Measurements from ENCODE around the gene IFNW1.
"Not testable (repeated sequence)": the region's sequence is repeated elsewhere in the genome, so short reads cannot be mapped to it uniquely, and the experiment has no call there.

IFNW1 gene

DNA sequence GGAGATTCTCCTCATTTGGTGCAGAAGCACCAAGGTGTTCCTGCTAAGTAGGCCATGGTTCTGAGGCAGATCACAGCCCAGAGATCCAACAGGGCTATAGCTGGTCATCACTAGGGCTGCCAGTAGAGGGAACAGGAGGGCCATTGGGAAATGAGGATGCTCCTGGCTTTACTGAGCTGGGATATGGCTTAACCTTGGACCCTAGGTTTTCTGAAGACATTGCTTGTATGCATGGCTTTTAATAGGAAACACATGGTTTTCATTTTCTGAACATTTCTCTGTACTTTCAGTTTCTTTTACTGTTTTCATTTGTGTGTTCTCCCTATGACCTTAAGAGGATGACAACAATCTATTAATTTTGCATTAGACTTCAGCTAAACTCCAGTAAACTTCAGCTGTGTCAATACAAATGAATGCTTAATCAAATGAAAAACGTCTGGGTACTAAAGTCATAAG, at the start of gene IFNW1:
TSS of gene IFNW1 (minus strand) at position 406 of the 456 bp plus-strand sequence. CDS start at position 144, 262 bp downstream.
- peak; percentile 10 for DNase-seq (ENCODE audit: low read depth)

DNA sequence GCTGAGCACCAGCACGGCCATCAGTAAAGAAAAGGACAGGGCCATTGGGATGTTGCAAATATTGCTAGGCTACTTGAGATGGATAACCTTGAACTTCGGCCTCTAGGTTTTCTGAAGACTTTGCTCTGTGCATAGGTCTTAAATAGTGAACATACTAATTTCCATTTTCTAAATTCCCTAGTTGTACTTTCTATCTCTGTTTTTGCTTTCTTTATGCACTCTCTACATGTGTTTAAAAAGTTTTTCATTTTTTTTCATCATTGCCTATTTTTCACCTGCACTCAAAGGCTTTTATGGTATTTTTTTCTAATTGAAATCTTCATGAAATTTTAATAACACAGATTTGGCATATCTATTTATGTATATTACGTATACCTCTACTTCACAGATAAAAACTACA, 45.9 kb upstream of the IFNW1 start, which contains the start of gene IFNA4:
TSS of gene IFNA4 (minus strand) at position 101 of the 400 bp plus-strand sequence. CDS start at position 45, 56 bp downstream.
- DNase-seq (ENCODE audit: low read depth): not testable (repeated sequence)

DNA sequence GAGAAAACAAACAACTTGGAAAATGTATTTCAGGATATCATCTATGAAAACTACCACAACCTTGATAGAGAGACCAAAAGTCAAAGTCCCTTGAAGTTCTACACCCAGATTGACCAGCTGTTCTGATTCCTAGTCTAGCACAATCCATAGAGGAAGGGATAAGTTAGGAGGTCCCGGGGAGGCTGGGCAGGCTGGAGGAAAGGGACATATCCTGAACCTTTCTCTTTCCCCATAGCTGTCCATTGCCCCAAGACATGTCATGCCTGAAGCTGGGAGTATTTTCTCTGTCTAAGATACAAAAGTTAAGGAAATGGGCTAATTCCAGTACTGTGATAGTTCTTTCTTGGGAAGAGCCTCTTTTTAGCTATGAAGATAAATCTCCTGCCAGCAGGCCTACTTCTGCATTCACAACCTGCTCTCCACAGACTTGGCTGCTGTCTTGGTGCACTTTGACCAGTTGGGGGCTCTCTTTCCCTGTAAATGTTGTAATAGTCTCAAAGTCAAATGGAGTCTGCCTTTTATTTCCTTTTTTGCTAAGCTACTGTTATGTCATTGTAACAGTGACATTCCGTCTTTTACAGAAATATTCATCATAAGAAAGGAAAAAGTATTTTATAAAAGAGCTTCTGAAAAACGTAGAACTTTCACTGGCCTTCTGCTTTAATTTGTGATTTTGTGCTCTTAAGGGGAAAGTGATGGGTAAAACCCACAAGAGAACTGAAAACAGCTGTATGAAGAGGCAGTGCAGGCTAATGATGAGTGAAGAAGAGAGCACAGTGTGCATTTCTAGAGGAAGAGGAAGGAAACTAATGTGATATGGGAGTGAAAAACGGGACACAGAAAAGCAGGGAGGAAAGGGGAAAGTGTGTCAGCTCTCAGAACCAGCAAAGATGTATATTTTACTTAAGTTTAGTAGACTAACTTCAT, 41.4 kb upstream of the IFNW1 start:
- not testable (repeated sequence) for DNase-seq (ENCODE audit: low read depth)

DNA sequence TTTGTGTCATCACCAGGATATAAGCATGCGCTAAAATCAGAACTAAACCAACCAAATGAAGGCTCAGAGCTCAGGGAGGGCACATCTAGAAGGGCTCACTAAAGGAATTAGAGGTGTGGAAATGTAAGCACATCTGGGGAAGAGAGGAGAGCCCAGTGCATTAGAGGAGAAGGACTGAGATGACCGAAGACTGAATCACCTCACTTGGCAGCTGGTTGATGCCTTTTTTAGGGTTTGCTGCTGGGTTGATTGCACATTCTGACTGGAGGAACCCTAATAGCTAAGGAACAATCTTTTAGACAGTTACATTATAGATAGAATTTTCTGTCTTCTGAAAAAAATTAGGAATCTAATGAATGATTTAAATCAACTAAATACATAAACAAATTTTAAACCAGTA, 33.0 kb upstream of the IFNW1 start:
- DNase-seq (ENCODE audit: low read depth): no peak

DNA sequence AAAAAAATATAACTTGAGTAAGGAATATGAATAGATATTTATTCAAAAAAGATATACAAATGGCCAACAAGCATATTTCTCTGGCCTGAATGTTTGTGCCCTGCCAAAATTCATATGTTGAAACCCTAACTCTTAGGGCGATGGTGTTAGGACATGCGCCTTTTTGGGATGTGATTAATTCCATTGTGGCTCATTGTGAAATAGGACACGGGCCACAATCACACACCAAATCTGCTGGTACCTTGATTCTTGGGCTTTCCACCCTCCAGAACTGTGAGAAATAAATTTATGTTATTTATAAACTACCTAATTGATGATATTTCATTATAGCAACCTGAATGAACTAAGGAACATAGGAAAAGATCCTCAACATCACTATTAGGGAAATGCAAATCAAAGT, 30.5 kb upstream of the IFNW1 start:
- no peak for DNase-seq (ENCODE audit: low read depth)

DNA sequence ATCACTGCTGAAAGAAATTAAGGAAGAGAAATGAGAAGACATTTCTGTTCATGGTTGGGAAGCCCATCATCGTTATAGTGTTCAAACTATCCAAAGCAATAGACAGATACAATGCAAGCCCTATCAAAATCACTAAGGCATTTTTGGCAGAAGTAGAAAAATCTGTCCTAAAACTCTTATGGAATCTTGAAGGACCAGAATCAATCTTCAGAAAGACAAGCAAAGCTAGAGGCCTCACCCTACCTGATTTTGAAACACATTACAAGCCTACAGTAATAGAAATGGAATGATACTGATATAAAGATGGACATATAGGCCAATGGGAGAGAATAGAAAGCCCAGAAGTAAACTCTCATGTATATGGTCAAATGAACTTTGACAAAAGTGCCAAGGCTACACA, 29.7 kb upstream of the IFNW1 start:
- no peak for DNase-seq (ENCODE audit: low read depth)

DNA sequence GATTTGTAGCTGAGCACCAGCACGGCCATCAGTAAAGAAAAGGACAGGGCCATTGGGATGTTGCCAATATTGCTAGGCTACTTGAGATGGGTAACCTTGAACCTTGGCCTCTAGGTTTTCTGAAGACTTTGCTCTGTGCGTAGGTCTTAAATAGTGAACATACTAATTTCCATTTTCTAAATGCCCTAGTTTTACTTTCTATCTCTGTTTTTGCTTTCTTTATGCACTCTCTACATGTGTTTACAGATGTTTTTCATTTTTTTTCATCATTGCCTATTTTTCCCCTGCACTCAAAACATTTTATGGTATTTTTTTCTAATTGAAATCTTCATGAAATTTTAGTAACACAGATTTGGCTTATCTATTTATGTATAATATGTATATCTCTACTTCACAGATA, 24.9 kb upstream of the IFNW1 start, which contains the start of gene IFNA21:
TSS of gene IFNA21 (minus strand) at position 101 of the 400 bp plus-strand sequence. CDS start at position 53, 48 bp downstream.
- DNase-seq (ENCODE audit: low read depth): not testable (repeated sequence)

DNA sequence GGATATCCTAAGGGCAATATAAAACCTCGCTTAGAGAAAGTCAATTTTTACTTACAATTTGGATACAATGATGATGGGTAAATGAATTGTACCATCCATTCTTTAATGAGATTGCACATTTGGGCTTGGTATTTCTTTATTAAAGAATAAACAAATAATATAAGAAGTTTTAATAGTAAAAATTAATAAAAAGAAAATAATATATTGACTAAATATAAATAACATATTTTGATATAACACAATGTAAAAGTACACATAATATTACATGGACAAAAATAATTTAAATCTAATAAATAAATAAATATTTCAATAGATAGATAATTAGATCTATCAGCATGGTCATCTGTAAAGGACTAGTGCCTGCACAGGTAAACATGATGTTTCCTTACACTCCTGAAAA, 23.9 kb upstream of the IFNW1 start:
- DNase-seq (ENCODE audit: low read depth): no peak

DNA sequence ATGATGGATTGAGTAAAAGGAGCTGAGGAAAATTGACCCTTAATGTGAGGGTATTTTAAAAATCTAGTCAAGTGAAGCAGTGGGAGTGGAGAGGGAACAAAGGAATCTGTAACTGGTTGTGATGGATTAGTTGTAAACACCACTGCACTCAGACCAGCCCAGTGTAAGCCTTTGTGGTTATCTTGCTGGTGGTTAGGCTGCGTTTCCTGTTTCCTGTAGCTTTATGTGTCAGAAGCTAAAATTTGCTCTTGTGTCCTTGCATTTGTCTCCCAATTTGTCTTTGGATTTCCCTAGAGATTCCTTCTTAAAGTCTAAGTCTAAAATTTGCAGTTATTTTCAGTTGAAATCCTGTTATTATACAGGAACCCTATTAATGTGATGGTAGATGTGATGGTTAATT, 18.5 kb upstream of the IFNW1 start:
- no peak for DNase-seq (ENCODE audit: low read depth)

DNA sequence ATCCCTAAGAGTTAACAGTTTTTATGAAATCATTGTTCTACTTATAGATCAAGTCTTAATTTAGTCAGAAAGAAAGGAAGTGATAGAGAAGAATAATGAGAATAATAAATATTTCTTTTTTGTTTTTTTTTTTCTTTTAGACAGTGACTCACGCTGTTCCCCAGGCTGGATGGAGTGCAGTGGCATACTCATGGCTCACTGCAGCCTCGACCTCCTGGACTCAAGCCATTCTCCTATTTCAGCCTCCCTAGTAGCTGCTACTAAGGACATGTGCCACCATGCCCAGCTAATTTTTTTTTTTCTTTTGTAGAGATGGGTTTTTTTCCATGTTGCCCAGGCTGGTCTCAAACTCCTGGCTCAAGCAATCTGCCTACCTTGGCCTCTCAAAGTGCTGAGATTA, 13.9 kb upstream of the IFNW1 start:
- no peak for DNase-seq (ENCODE audit: low read depth)

DNA sequence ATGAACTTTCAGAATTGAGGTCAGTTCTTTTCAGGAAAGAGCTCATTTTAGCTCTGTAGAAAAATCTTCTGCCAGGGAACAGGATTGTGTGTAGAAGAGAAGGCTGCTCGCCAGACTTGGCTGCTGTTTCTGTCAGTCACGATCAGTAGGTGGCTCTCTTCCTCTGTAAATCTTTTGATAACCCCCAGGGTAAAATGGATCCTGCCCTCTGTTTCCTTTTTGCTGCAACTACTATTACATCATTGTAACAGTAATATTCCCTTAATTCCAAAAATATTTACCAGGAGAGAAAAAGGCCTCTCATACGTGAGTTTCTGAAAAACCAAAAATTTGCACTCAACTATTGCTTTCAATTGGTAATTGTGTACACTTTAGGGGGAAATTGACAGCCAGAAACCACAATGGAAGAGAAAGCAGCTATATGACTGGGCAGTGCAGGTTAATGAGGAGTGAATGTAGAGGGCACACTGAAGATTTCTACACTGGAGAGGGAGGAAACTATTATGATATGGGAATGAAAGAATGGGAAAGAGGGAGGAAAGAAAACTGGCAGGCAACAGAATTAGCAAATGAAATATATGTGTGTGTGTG, 12.5 kb upstream of the IFNW1 start:
- DNase-seq (ENCODE audit: low read depth): no peak

DNA sequence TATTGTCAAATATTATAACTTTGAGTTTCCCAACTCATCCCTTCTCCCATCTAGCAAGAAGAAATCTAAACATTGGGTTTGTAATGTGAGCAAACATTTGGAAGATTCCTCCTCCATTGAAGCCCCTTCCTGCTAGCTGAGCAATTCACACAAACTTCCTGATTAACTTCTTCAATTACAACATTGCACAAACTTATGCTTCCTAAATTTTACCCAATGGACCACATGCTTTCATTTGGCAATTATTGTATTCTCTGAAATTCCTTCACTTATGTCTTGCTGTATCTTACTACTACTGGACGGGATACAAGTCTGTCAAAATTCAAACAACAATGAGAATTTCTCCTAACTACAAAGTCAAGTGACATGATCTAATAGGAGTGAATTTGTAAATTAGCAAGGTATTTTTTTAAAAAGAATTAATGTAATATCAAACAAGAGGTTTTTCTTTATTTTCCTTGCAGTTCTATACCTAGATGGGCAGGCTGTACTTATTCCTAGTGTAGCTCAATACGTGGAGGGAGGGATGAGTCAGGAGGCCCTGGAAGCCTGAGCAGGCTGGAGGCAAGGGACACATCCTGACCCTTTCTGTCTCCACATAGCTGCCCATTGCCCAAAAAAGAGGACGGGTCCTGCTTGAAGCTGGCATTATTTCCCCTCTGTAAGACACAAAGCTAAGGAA, 11.8 kb upstream of the IFNW1 start:
- DNase-seq (ENCODE audit: low read depth): no peak

DNA sequence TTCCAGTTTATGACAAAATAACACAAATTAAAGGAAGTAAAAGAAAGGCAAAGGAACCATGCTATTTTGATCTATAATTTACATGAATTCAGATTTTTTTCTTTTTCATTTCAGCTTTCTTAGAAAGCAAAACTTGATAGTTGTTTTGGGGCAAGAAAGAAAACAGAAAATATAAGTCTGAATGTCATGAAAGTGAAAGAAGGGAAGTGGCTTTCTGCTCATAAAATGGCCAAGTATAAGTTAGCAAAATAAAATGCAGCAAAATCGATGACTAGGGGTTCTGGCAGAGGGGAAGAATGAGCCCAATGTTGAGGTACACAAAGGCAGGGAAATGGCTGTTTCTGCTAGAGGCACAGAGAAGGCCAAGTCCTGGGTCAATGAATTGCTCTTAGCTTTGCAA, 3.0 kb upstream of the IFNW1 start:
- no peak for DNase-seq (ENCODE audit: low read depth)

DNA sequence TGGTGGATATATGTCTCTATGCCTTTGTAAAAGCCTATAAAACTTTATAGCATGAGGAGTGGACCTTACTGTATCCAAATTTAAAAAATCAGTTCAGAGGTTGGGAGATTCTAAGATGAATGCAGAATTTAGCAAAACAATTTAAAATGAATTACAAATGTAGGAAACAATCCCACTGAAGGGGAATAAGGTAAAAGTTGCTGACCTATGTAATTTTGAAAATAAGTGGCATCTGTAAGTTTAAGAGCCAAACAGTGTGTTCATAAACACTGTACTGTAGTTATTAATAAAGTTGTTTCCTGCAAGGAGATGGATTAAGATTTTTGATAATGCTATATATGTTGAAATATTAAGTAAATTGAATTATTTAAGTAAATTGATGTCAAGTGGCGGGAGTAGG, 4.6 kb downstream of the IFNW1 start:
- no peak for DNase-seq (ENCODE audit: low read depth)

DNA sequence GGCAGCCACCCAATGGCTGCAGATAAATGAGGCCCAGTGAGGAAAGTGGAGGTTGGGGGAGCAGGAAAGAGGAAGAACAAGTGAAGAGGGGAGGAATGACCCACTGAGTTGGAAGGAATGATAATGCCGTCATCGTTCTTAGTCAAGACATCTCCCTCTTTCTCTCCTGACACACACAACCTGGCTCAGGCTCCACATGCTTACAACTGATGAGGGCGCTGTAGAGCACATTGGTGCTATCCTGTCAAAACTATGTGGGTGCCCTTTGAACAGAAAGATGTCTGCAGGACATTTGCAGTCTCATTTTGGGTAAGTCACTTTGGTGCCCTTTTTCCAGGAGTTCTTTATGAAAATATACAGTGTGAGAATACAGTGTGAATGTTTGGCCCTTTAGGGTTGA, 5.9 kb downstream of the IFNW1 start:
- DNase-seq (ENCODE audit: low read depth): no peak

DNA sequence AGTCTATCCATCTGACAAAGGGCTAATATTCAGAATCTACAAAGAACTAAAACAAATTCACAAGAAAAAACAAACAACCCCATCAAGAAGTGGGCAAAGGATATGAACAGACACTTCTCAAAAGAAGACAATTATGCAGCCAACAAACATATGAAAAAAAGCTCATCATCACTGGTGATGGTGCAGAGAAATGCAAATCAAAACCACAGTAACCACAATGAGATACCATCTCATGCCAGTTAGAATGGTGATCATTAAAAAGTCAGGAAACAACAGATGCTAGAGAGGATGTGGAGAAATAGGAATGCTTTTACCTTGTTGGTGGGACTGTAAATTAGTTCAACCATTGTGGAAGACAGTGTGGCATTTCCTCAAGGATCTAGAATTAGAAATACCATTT, 13.4 kb downstream of the IFNW1 start:
- DNase-seq (ENCODE audit: low read depth): not testable (repeated sequence)

DNA sequence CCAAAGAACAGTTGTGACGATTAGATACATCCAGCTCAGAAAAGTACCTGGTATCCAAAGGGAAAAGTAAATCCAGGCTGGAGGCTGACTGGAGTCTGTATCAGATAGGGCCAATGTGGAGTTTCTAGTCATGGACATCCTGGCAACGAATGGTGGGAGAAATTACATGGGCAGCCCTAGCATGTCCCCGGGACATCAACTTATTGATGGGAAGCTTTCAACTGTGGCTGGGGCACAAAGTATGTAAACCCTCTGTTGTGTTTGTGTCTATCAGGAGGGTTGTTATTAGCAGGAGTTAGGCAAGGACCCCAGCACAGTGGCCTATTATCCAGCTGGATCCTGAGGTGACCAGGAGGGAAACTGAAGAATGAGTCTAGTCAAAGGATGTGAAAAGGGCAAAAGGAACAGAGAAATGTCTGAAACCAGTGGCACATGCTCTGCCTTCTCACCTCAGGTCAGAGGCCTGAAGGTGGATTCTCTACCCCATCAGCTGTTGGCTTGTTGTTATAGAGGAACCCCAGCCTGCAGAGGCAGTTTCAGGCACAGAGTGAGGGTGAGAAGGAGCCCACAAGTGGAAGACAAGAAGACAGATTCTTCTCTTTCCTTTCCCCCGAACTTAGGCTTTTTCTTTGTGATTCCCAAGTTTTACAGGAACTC, 19.9 kb downstream of the IFNW1 start:
- no peak for DNase-seq (ENCODE audit: low read depth)

DNA sequence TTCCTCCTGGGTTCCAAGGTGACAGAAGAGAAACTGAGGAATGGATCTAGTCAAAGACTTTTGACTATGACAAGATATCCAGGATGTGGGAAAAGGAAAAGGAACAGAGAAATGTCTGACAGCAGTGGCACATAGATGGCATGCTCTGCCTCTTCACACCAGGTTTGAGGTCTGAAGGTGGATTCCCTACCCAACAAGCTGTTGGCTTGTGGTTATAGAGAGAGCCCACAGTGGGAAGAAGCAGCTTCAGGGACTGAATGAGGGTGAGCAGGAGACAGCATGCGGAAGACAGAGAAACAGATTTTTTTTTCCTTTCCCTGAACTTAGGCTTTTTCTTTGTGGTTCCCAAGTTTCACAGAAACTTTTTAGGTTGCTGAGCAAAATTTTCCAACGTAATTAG, 20.6 kb downstream of the IFNW1 start:
- DNase-seq (ENCODE audit: low read depth): no peak

DNA sequence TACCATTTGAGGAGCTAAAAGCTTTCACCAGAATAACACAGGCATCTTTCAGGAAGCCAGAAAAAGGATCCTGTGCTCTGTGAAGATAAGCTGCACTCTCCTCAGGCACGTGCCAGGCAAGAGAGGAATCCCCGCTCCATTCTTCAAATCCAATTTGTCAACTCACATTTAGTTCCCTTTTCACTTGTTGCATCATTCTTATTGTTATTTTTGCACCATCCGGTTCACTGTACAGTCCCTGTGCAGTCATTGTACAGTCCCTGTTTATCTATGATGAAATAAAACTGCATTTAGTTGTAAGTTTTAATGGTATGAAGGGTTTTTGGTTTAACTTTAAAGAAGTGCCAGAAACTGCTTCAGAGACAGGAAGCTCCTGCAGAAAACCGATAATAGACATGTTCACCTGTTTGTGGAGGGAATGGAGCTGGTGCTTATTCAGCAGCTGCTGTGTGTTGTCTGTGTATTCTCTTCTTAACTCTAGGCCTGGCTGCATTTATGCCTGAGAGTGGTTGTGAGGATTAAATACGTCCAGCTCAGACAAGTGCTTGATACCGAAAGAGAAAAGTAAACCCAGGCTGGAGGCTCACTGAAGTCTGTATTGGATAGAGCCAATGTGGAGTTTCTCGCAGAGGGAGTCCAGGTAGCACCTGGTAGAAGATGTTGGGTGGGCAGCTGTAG, 22.4 kb downstream of the IFNW1 start:
- no peak for DNase-seq (ENCODE audit: low read depth)

DNA sequence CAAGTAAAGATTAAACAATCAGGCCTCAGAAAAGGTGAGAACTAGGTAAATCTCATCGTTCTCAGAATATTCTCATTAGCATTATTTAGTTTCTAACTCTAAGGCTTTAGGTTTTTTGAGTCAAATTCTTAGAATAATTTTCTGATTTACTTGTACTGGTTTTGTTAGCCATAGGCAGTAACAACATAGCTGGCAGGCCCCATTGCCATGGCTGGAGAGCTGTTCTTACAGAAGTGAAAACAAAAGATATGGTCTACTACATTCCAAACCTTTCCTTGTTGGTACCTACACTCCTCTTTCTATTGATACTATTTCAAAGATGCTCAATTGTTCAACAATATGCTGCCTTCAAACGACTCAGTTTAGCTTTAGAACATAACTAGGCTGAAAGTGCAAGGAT, 27.3 kb downstream of the IFNW1 start:
- no peak for DNase-seq (ENCODE audit: low read depth)
